HG02642 (cell line): ENCODE results near the gene MAP10.

ENCODE experiments used
- ATAC-seq: cut with Tn5 transposase; IDR thresholded peaks from one replicate; pipeline ENCODE4 v1.9.1; 2021; ENCODE audit warnings: mild to moderate bottlenecking; ENCODE audit not compliant: unreplicated experiment, poor library complexity

MAP10 gene

GRCh38 chr1:232795497-232796053 is 9.6 kb upstream of the MAP10 start:
- no peak for ATAC-seq

GRCh38 chr1:232797856-232798510 is 7.2 kb upstream of the MAP10 start:
- ATAC-seq = no peak

- no peak for ATAC-seq
These were observed 6.3 kb upstream of the MAP10 start for GRCh38 chr1:232798920-232799319.

- no peak for ATAC-seq
These were observed 932 bp downstream of the MAP10 start for GRCh38 chr1:232806186-232806510.

GRCh38 chr1:232810856-232811255 is 5.6 kb downstream of the MAP10 start:
- ATAC-seq = no peak

- no peak for ATAC-seq
These were observed 7.3 kb downstream of the MAP10 start for GRCh38 chr1:232812560-232812959.

- ATAC-seq = no peak
These were observed 7.9 kb downstream of the MAP10 start for GRCh38 chr1:232813097-232813496.

GRCh38 chr1:232813760-232814159 is 8.5 kb downstream of the MAP10 start:
- ATAC-seq = no peak

GRCh38 chr1:232816324-232816723 is 11.1 kb downstream of the MAP10 start:
- ATAC-seq = no peak

GRCh38 chr1:232818040-232818439 is 12.8 kb downstream of the MAP10 start:
- ATAC-seq = no peak

- ATAC-seq = no peak
These were observed 15.2 kb downstream of the MAP10 start for GRCh38 chr1:232820431-232820830.

- no peak for ATAC-seq
These were observed 17.3 kb downstream of the MAP10 start for GRCh38 chr1:232822530-232822929.

GRCh38 chr1:232826318-232826717 is 21.1 kb downstream of the MAP10 start:
- ATAC-seq = no peak

- no peak for ATAC-seq
These were observed 25.4 kb downstream of the MAP10 start for GRCh38 chr1:232830661-232831060.

- ATAC-seq = no peak
These were observed 26.7 kb downstream of the MAP10 start for GRCh38 chr1:232831895-232832294.

- no peak for ATAC-seq
These were observed 28.9 kb downstream of the MAP10 start for GRCh38 chr1:232834066-232834465.

GRCh38 chr1:232835166-232835565 is 29.9 kb downstream of the MAP10 start:
- ATAC-seq = no peak

- ATAC-seq = no peak
These were observed 31.9 kb downstream of the MAP10 start for GRCh38 chr1:232837087-232837486.

GRCh38 chr1:232841823-232842565 is 36.8 kb downstream of the MAP10 start:
- ATAC-seq = no peak

- no peak for ATAC-seq
These were observed 39.6 kb downstream of the MAP10 start for GRCh38 chr1:232844791-232845190.

GRCh38 chr1:232845406-232845955 is 40.3 kb downstream of the MAP10 start:
- no peak for ATAC-seq

- ATAC-seq = no peak
These were observed 46.3 kb downstream of the MAP10 start for GRCh38 chr1:232851532-232851931.
